H9 (cell line): ENCODE results near the gene PALM3. TPM values are rescaled to one million over a fixed set of nuclear protein-coding genes. Genes with fewer than 3 reads are reported as not detected.

Experiments used
- DNase-seq: peaks from one replicate; pipeline ENCODE4 v3.0.0-alpha.2; 2017
- H2AFZ ChIP-seq: one replicate; pipeline ENCODE4 v1.6.1; 2013; ENCODE audit warnings: mild to moderate bottlenecking, low read length, control low read depth, moderate library complexity
- H2AK5ac ChIP-seq: 2 replicates; pipeline ENCODE4 v1.6.1; 2013; ENCODE audit warnings: low read length, control low read depth, mixed read lengths; ENCODE audit not compliant: insufficient read length
- H2BK120ac ChIP-seq: one replicate; pipeline ENCODE4 v1.6.1; 2013; ENCODE audit warnings: low read depth, mild to moderate bottlenecking, low read length, control low read depth, inconsistent platforms; ENCODE audit not compliant: poor library complexity, severe bottlenecking
- H2BK12ac ChIP-seq: 2 replicates; pipeline ENCODE4 v1.6.1; 2013; ENCODE audit warnings: low read length, control low read depth, mixed read lengths, low read depth; ENCODE audit not compliant: insufficient read length
- H2BK15ac ChIP-seq: 2 replicates; pipeline ENCODE4 v1.6.1; 2013; ENCODE audit warnings: low read depth, low read length, control low read depth
- H2BK20ac ChIP-seq: one replicate; pipeline ENCODE4 v1.6.1; 2013; ENCODE audit warnings: low read depth, mild to moderate bottlenecking, low read length, control low read depth, inconsistent platforms; ENCODE audit not compliant: poor library complexity, severe bottlenecking
- H2BK5ac ChIP-seq: 2 replicates; pipeline ENCODE4 v1.6.1; 2013; ENCODE audit warnings: low read length, control low read depth, mixed read lengths; ENCODE audit not compliant: insufficient read length
- H3K14ac ChIP-seq: 2 replicates; pipeline ENCODE4 v1.6.1; 2013; ENCODE audit warnings: low read length, control low read depth; ENCODE audit not compliant: insufficient read depth
- H3K18ac ChIP-seq: 2 replicates; pipeline ENCODE4 v1.6.1; 2013; ENCODE audit warnings: low read depth, mild to moderate bottlenecking, mixed read lengths, low read length, control low read depth; ENCODE audit not compliant: insufficient read length
- H3K23ac ChIP-seq: 2 replicates; pipeline ENCODE4 v1.6.1; 2013; ENCODE audit warnings: low read length, control low read depth, mixed read lengths, low read depth; ENCODE audit not compliant: insufficient read length
- H3K23me2 ChIP-seq: 2 replicates; pipeline ENCODE4 v1.6.1; 2013; ENCODE audit warnings: low read depth, mild to moderate bottlenecking, mixed read lengths, low read length, control low read depth; ENCODE audit not compliant: insufficient read length, poor library complexity, severe bottlenecking
- H3K27ac ChIP-seq: 2 replicates; pipeline ENCODE4 v1.5.1; 2013; ENCODE audit warnings: low read length, control low read depth, mixed read lengths, low read depth; ENCODE audit not compliant: insufficient read length
- H3K27me3 ChIP-seq: 2 replicates; pipeline ENCODE4 v1.6.1; 2013; ENCODE audit warnings: low read length, control low read depth, inconsistent platforms; ENCODE audit not compliant: insufficient read depth
- H3K4ac ChIP-seq: 2 replicates; pipeline ENCODE4 v1.6.1; 2013; ENCODE audit warnings: low read depth, mild to moderate bottlenecking, control low read depth, inconsistent platforms, low read length, moderate library complexity
- H3K4me1 ChIP-seq: 2 replicates; pipeline ENCODE4 v1.6.1; 2013; ENCODE audit warnings: low read length, control low read depth, inconsistent platforms; ENCODE audit not compliant: insufficient read depth
- H3K4me2 ChIP-seq: 2 replicates; pipeline ENCODE4 v1.6.1; 2013; ENCODE audit warnings: low read length, control low read depth, mixed read lengths; ENCODE audit not compliant: insufficient read length, insufficient read depth
- H3K56ac ChIP-seq: 2 replicates; pipeline ENCODE4 v1.6.1; 2013; ENCODE audit warnings: low read depth, mild to moderate bottlenecking, mixed read lengths, low read length, control low read depth; ENCODE audit not compliant: insufficient read length
- H3K79me1 ChIP-seq: 2 replicates; pipeline ENCODE4 v1.6.1; 2013; ENCODE audit warnings: low read depth, mild to moderate bottlenecking, moderate library complexity, low read length, control low read depth, inconsistent platforms; ENCODE audit not compliant: insufficient read depth, poor library complexity, severe bottlenecking
- H3K79me2 ChIP-seq: 2 replicates; pipeline ENCODE4 v1.6.1; 2013; ENCODE audit warnings: low read length, control low read depth, inconsistent platforms; ENCODE audit not compliant: insufficient read depth
- H3K9ac ChIP-seq: 2 replicates; pipeline ENCODE4 v1.6.1; 2013; ENCODE audit warnings: low read length, control low read depth, mixed read lengths; ENCODE audit not compliant: insufficient read length; ENCODE audit errors: extremely low read depth
- H3K9me3 ChIP-seq: one replicate; pipeline ENCODE4 v1.6.1; 2013; ENCODE audit warnings: low read depth, low read length, inconsistent platforms; ENCODE audit not compliant: control insufficient read depth
- H3T11ph ChIP-seq: one replicate; pipeline ENCODE4 v1.6.1; 2013; ENCODE audit warnings: mild to moderate bottlenecking, low read length, control low read depth, inconsistent platforms
- H4K20me1 ChIP-seq: one replicate; pipeline ENCODE4 v1.6.1; 2013; ENCODE audit not compliant: control insufficient read depth, insufficient read length, insufficient read depth
- H4K5ac ChIP-seq: 2 replicates; pipeline ENCODE4 v1.6.1; 2013; ENCODE audit warnings: low read depth, mild to moderate bottlenecking, mixed read lengths, low read length, control low read depth; ENCODE audit not compliant: insufficient read length
- H4K8ac ChIP-seq: replicated peaks from 2 replicates; pipeline ENCODE4 v1.6.1; 2013; ENCODE audit warnings: low read length, control low read depth, mixed read lengths, low read depth; ENCODE audit not compliant: insufficient read length
- H4K91ac ChIP-seq: 2 replicates; pipeline ENCODE4 v1.6.1; 2013; ENCODE audit warnings: low read depth, mild to moderate bottlenecking, moderate library complexity, mixed read lengths, low read length, control low read depth; ENCODE audit not compliant: insufficient read length
- H3K27ac Mint-ChIP-seq, 3 experiments: 2 replicates in 2 of 3; 3 replicates in 1 of 3; pipeline ENCODE4 v1.8.0; 2020 to 2021; ENCODE audit warnings: mixed read lengths in 3 of 3, mild to moderate bottlenecking in 1 of 3, moderate library complexity in 1 of 3
- H3K27me3 Mint-ChIP-seq: 2 replicates; pipeline ENCODE4 v1.8.0; 2021; ENCODE audit warnings: low read depth, mild to moderate bottlenecking, moderate library complexity, mixed read lengths
- H3K36me3 Mint-ChIP-seq, 3 experiments: 2 replicates in 2 of 3; 3 replicates in 1 of 3; pipeline ENCODE4 v1.8.0; 2020 to 2021; ENCODE audit warnings: low read depth in 3 of 3, mixed read lengths in 3 of 3; ENCODE audit not compliant: insufficient read depth in 1 of 3
- H3K4me1 Mint-ChIP-seq, 2 experiments: 2 replicates each; pipeline ENCODE4 v1.8.0; 2020; ENCODE audit warnings: mixed read lengths in 2 of 2
- H3K4me3 Mint-ChIP-seq, 2 experiments: 2 replicates in 1 of 2; 3 replicates in 1 of 2; pipeline ENCODE4 v1.8.0; 2020 to 2021; ENCODE audit warnings: mild to moderate bottlenecking in 2 of 2, mixed read lengths in 2 of 2, moderate library complexity in 1 of 2
- H3K9me3 Mint-ChIP-seq, 2 experiments: 2 replicates in 1 of 2; 3 replicates in 1 of 2; pipeline ENCODE4 v1.8.0; 2020; ENCODE audit warnings: mild to moderate bottlenecking in 2 of 2, mixed read lengths in 2 of 2, moderate library complexity in 1 of 2
- WGBS: extraction: QIAGEN DNeasy Blood & Tissue Kit; methylation state at CpG from one replicate; pipeline ENCODE4 v1.1.7; 2013; ENCODE audit warnings: missing lambda C conversion rate, low lambda C conversion rate, mixed read lengths; ENCODE audit not compliant: insufficient read length; ENCODE audit errors: extremely low coverage; 5-methylcytosine and 5-hydroxymethylcytosine counted together
- total RNA-seq: library from RNA; stranded (reverse); gene quantifications from 2 replicates; pipeline ENCODE4 v1.2.1, GENCODE V29; 2021
- TF ChIP-seq, protein P1 (sequence below): fragments of 200-600 bp; sonication (generic); conservative IDR thresholded peaks from 3 replicates; pipeline ENCODE4 v1.8.0; 2021; ENCODE audit warnings: antibody characterized with exemption, mild to moderate bottlenecking

The PALM3 gene
- total RNA-seq, 1 experiment from 2014 or later, result 11.5 TPM

DNA sequence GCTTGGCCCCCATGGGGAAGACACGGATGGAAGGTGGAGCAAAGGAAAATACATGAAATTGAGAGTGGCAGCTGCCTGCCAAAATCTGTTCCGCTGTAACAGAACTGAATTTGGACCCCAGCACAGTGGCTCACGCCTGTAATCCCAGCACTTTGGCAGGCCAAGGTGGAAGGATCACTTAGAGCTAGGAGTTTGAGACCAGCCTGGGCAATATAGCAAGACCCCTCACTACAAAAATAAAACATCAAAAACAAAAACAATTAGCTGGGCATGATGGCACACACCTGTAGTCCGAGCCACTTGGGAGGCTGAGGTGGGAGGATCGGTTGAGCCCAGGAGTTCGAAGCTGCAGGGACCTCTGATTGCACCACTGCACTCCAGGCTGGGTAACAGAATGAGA is 9.4 kb downstream of the PALM3 start:
- Histone ChIP-seq H3K4ac (no peak overlapping the region), H2BK120ac (no peak overlapping the region), H2BK20ac (no peak overlapping the region), H3K27ac (no peak overlapping the region), H2AK5ac (no peak overlapping the region), H4K8ac (no peak overlapping the region), H2BK12ac (no peak overlapping the region), H4K5ac (no peak overlapping the region), H3K79me2 (no peaks in the 10 kb centered on the region), H2BK5ac (no peak overlapping the region), H3K79me1 (no peaks in the 10 kb centered on the region), H3K9ac (no peak overlapping the region), H3K56ac (no peak overlapping the region), H4K91ac (no peak overlapping the region), H3K27me3 (no peaks in the 10 kb centered on the region), H3K4me2 (no peak overlapping the region), H3K14ac (no peak overlapping the region), H4K20me1 (no peaks in the 10 kb centered on the region), H2AFZ (no peak overlapping the region), H3T11ph (no peak overlapping the region), H3K23me2 (no peaks in the 10 kb centered on the region), H3K4me1 (no peaks in the 10 kb centered on the region), H3K18ac (no peak overlapping the region), H2BK15ac (no peak overlapping the region), H3K9me3 (no peaks in the 10 kb centered on the region), H3K23ac (no peak overlapping the region)
- H3K27me3 Mint-ChIP-seq, result peaks cover 12% of the 10 kb centered on the region
- TF ChIP-seq, protein P1, sequence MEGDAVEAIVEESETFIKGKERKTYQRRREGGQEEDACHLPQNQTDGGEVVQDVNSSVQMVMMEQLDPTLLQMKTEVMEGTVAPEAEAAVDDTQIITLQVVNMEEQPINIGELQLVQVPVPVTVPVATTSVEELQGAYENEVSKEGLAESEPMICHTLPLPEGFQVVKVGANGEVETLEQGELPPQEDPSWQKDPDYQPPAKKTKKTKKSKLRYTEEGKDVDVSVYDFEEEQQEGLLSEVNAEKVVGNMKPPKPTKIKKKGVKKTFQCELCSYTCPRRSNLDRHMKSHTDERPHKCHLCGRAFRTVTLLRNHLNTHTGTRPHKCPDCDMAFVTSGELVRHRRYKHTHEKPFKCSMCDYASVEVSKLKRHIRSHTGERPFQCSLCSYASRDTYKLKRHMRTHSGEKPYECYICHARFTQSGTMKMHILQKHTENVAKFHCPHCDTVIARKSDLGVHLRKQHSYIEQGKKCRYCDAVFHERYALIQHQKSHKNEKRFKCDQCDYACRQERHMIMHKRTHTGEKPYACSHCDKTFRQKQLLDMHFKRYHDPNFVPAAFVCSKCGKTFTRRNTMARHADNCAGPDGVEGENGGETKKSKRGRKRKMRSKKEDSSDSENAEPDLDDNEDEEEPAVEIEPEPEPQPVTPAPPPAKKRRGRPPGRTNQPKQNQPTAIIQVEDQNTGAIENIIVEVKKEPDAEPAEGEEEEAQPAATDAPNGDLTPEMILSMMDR, result no peak
- peaks cover 21 to 30% (median 25%) of the 10 kb centered on the region in 3 experiments for H3K36me3 Mint-ChIP-seq
- H3K4me1 Mint-ChIP-seq, result peaks cover 4% of the 10 kb centered on the region in 2 experiments; a peak in 3 of 4 replicates
- WGBS, result no CpG with 5 or more reads among the region's 6 CpGs
- H3K9me3 Mint-ChIP-seq, result peaks cover 3 to 7% of the 10 kb centered on the region in 2 experiments; a peak in 3 of 5 replicates
- H3K27ac Mint-ChIP-seq, result no peak overlapping the region
- DNase-seq, result no peak
- no peak overlapping the region for H3K4me3 Mint-ChIP-seq
